ENCODE results near the gene SLC6A20.

SLC6A20 gene

DNA sequence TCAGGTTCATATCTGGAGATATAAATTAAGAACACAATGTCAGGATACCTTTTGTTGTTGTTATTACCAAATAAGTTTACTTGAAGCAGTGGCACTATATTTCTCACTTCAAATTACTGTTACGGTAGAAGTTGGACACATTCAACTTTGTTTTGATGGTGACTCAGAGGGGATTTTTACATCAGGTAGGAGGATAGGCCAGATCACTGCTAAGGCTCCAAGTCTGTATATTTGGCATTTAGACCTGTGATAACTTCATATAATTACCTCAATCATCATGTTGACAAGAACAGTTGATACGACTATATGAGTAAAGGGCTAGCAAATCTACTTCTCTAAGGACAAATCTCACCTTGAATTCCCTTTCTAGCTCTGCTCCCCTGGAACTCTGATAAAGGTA, 30.0 kb upstream of the SLC6A20 start:
- H3K27me3 ChIP-seq (ENCODE audit: control insufficient read depth in 1 of 2, insufficient read depth in 2 of 2, low read length in 2 of 2) = no peaks in the 10 kb centered on the region
- H3K9ac ChIP-seq (ENCODE audit: low read depth in 1 of 2, low read length in 2 of 2) = no peak overlapping the region
- H3K4me3 ChIP-seq (ENCODE audit: low read depth in 1 of 2, low read length in 2 of 2) = no peak overlapping the region
- peaks cover 15 to 49% of the 10 kb centered on the region in 2 donors for H3K36me3 ChIP-seq (ENCODE audit: control insufficient read depth in 1 of 2, insufficient read depth in 2 of 2, low read length in 2 of 2)
- H3K9me3 ChIP-seq (ENCODE audit: control insufficient read depth in 1 of 2, low read length in 2 of 2) = no peaks in the 10 kb centered on the region
- no peak overlapping the region for H3K27ac ChIP-seq (ENCODE audit: low read depth, low read length)
- peaks cover 0 to 4% of the 10 kb centered on the region in 2 donors for H3K4me1 ChIP-seq (ENCODE audit: control insufficient read depth in 1 of 2, insufficient read depth in 2 of 2, low read length in 2 of 2)

DNA sequence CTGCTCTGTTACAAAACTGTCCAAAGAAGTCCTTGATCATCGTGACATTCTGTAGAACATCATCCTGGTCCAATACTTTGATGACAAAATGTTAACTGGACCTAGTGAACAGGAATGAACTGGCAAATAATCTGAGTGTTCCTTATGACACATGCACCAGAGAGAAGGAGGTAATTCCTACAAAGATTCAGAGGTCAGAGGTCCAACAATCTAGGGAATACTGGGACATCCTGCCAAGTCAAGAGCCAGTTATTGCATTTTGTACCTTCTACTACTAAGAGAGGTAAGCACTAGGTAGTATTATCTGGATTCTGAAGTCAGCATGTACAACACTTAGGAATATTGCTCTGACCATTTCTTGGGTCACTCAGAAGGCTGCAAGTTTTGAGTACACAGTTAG, 24.8 kb upstream of the SLC6A20 start:
- H3K36me3 ChIP-seq (ENCODE audit: control insufficient read depth in 1 of 2, insufficient read depth in 2 of 2, low read length in 2 of 2) = peaks cover 5 to 12% of the 10 kb centered on the region in 2 donors
- no peaks in the 10 kb centered on the region for H3K27me3 ChIP-seq (ENCODE audit: control insufficient read depth in 1 of 2, insufficient read depth in 2 of 2, low read length in 2 of 2)
- no peak overlapping the region for H3K9ac ChIP-seq (ENCODE audit: low read depth in 1 of 2, low read length in 2 of 2)
- no peak overlapping the region for H3K4me3 ChIP-seq (ENCODE audit: low read depth in 1 of 2, low read length in 2 of 2)
- H3K9me3 ChIP-seq (ENCODE audit: control insufficient read depth in 1 of 2, low read length in 2 of 2) = no peaks in the 10 kb centered on the region
- no peak overlapping the region for H3K27ac ChIP-seq (ENCODE audit: low read depth, low read length)
- peaks cover 17 to 32% of the 10 kb centered on the region in 2 donors for H3K4me1 ChIP-seq (ENCODE audit: control insufficient read depth in 1 of 2, insufficient read depth in 2 of 2, low read length in 2 of 2)

DNA sequence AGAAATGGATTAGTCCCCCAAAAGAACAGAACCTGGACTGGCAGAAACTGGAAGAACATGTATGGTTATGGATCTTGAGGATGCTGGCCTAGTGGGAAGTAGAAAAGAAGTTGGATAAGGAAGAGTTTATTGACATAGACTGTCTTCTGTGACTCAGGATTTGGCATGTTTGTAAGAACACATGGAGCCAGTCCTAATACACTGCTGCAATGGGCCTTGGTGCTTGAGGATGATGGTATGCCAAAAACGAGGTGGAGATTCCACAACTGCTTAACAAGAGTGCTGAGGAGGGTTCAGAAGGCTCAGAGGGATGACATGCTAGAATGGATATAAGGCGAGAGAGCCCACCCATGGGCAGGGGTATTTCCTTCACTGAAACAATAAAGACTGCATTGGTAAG, 23.2 kb upstream of the SLC6A20 start:
- peaks cover 2 to 9% of the 10 kb centered on the region in 2 donors for H3K36me3 ChIP-seq (ENCODE audit: control insufficient read depth in 1 of 2, insufficient read depth in 2 of 2, low read length in 2 of 2)

DNA sequence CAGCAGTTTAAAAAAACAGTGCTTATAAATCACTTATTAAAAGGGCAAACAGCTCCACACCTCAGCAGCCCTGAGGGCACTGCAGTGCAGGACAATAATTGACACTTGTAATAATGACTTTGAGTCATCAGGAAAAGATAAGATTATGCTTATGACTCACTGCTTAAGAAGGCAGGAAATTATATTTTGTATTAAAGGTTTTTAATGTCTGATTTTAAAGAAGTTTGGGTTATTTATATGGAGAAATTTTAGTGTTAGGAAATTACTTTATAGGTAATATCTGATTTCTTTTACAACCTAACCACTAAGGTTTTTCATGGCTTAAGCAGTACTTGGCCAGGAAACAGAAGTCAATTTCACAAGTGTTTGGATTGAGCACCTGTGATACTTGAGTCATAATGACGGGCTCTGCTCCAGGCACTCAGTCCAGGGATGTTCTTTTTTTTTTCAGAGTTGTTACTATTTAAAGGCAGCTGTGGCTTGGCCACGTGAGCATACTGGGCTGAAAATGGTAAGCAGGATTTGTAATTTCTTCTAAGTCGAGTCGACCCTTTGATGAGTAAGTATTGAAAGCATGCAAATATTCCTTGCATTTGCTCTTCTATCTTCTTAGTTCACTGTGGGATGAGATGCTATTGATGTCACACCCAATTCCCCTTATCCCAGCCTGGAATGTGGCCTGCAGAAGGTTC, 21.6 kb upstream of the SLC6A20 start:
- Histone ChIP-seq H3K27ac (ENCODE audit: low read depth, low read length) (peak overlapping the region; percentile 41), H3K27me3 (ENCODE audit: control insufficient read depth in 1 of 2, insufficient read depth in 2 of 2, low read length in 2 of 2) (no peaks in the 10 kb centered on the region), H3K4me3 (ENCODE audit: low read depth in 1 of 2, low read length in 2 of 2) (peak overlapping the region; percentile 24 to 26), H3K4me1 (ENCODE audit: control insufficient read depth in 1 of 2, insufficient read depth in 2 of 2, low read length in 2 of 2) (peaks cover 20 to 36% of the 10 kb centered on the region in 2 donors), H3K36me3 (ENCODE audit: control insufficient read depth in 1 of 2, insufficient read depth in 2 of 2, low read length in 2 of 2) (peaks cover 0 to 6% of the 10 kb centered on the region in 2 donors), H3K9ac (ENCODE audit: low read depth in 1 of 2, low read length in 2 of 2) (peak overlapping the region in 1 of 2 donors; percentile 5), H3K9me3 (ENCODE audit: control insufficient read depth in 1 of 2, low read length in 2 of 2) (no peaks in the 10 kb centered on the region)

More for the DNA sequence above, 23.2 kb upstream of the SLC6A20 start:
- H3K27me3 ChIP-seq (ENCODE audit: control insufficient read depth in 1 of 2, insufficient read depth in 2 of 2, low read length in 2 of 2) = no peaks in the 10 kb centered on the region
- H3K4me1 ChIP-seq (ENCODE audit: control insufficient read depth in 1 of 2, insufficient read depth in 2 of 2, low read length in 2 of 2) = peaks cover 20 to 36% of the 10 kb centered on the region in 2 donors
- no peak overlapping the region for H3K27ac ChIP-seq (ENCODE audit: low read depth, low read length)
- H3K9me3 ChIP-seq (ENCODE audit: control insufficient read depth in 1 of 2, low read length in 2 of 2) = no peaks in the 10 kb centered on the region
- H3K4me3 ChIP-seq (ENCODE audit: low read depth in 1 of 2, low read length in 2 of 2) = no peak overlapping the region
- H3K9ac ChIP-seq (ENCODE audit: low read depth in 1 of 2, low read length in 2 of 2) = no peak overlapping the region

DNA sequence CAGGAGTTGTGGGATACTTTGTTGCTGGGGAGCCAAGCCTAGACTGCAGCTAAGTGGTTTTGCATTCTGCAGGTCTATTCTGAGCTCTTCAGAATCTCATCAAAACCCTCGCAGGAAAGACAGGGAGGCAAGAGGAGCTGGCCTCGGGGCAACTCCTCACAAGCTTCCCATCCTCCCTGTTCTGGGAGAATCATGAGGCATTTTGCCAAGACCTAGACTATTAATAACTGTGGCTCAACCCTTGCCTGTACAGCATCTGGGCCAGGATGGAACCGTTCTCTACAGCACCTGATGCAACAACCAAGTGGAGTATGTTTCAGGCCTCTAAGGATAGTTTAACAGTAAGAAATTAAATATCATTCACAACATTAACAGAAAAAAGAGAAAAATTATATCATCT, 20.2 kb upstream of the SLC6A20 start:
- Histone ChIP-seq H3K27ac (ENCODE audit: low read depth, low read length) (no peak overlapping the region), H3K9ac (ENCODE audit: low read depth in 1 of 2, low read length in 2 of 2) (no peak overlapping the region), H3K27me3 (ENCODE audit: control insufficient read depth in 1 of 2, insufficient read depth in 2 of 2, low read length in 2 of 2) (no peaks in the 10 kb centered on the region), H3K4me3 (ENCODE audit: low read depth in 1 of 2, low read length in 2 of 2) (no peak overlapping the region), H3K4me1 (ENCODE audit: control insufficient read depth in 1 of 2, insufficient read depth in 2 of 2, low read length in 2 of 2) (peaks cover 20 to 35% of the 10 kb centered on the region in 2 donors), H3K9me3 (ENCODE audit: control insufficient read depth in 1 of 2, low read length in 2 of 2) (no peaks in the 10 kb centered on the region), H3K36me3 (ENCODE audit: control insufficient read depth in 1 of 2, insufficient read depth in 2 of 2, low read length in 2 of 2) (no peaks in the 10 kb centered on the region)

DNA sequence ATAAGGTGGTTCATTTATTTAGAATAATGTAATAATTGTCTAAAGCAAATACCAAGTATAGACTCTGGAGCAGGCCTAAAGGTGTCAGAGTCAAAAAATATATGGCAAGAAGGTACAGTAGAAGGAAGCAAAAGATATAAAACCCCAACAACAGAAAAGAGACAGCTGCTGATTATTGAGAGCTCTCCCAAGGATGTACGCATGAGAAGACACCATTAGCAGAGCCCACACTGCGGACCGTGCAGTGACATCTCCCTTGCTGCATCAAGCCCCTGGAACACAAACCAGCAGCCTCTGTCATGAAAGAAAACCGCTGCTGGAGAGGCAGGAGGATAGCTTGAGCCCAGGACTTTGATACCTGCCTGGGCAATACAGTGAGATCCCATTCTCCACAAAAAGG, 18.0 kb upstream of the SLC6A20 start:
- Histone ChIP-seq H3K9ac (ENCODE audit: low read depth in 1 of 2, low read length in 2 of 2) (no peak overlapping the region), H3K36me3 (ENCODE audit: control insufficient read depth in 1 of 2, insufficient read depth in 2 of 2, low read length in 2 of 2) (no peaks in the 10 kb centered on the region), H3K27me3 (ENCODE audit: control insufficient read depth in 1 of 2, insufficient read depth in 2 of 2, low read length in 2 of 2) (no peaks in the 10 kb centered on the region), H3K4me3 (ENCODE audit: low read depth in 1 of 2, low read length in 2 of 2) (no peak overlapping the region), H3K27ac (ENCODE audit: low read depth, low read length) (no peak overlapping the region), H3K4me1 (ENCODE audit: control insufficient read depth in 1 of 2, insufficient read depth in 2 of 2, low read length in 2 of 2) (peaks cover 20 to 29% of the 10 kb centered on the region in 2 donors), H3K9me3 (ENCODE audit: control insufficient read depth in 1 of 2, low read length in 2 of 2) (no peaks in the 10 kb centered on the region)

DNA sequence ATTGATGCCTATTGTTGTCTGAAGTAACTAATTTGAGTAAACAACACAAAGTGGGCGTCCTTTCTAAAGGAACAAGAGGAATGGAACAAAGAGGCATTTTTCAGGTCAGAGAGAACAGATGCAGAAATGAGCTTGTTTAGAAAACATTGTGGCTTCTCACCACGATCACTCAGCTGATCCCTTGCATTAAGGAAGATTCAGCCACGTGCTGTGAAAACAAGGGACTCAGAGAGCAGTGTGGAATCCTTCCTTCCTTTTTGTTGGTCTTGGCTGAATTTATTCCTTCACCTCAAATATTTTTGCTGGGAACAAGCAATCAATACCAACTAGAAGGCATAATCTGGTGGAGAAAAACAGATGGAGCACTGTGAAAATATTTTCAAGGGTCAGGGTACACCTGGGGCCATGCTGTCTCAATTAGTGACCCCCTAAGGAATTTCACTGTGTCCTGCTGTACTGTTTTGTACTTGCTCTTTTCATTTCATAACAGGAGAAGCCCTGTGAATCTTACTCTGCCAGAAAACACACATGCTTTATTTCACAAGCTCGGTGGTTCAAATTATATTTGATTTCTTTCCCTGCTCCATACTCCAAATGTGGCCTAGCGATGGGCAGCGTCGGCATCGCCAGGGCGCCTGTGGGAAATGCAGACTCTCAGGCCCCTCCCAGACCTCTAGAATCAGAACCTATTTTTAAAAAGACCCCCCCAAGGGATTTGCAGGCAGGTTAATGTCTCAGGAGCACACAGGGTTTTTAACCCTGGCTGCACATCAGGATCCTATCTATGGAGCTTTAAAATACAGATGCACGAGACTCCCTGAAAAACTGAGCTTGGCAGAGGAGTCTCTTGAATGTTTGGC, 11.6 kb upstream of the SLC6A20 start:
- Histone ChIP-seq H3K36me3 (ENCODE audit: control insufficient read depth in 1 of 2, insufficient read depth in 2 of 2, low read length in 2 of 2) (no peaks in the 10 kb centered on the region), H3K27ac (ENCODE audit: low read depth, low read length) (no peak overlapping the region), H3K9me3 (ENCODE audit: control insufficient read depth in 1 of 2, low read length in 2 of 2) (no peaks in the 10 kb centered on the region)

DNA sequence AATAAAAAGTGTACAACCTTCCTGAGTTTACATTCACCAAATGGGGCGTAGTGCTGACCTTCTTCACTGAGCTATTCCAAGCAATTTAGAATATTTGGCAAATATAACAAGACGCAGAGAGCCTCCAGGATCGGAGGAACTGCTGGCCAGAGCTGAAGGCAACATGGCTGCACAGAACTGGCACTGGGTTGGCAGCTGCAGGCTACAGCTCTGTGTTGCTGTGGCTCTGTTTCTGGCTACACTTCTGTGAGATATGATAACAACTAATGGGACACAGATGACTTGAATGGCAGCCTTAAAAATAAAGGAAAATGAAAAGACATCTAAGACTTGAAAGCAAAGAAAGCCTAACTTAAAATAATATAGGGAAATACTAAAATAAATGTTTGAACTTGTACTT, 10.8 kb upstream of the SLC6A20 start:
- no peak overlapping the region for H3K4me3 ChIP-seq (ENCODE audit: low read depth in 1 of 2, low read length in 2 of 2)
- no peak overlapping the region for H3K9ac ChIP-seq (ENCODE audit: low read depth in 1 of 2, low read length in 2 of 2)
- no peak overlapping the region for H3K27ac ChIP-seq (ENCODE audit: low read depth, low read length)

More for the DNA sequence above, 11.6 kb upstream of the SLC6A20 start:
- Histone ChIP-seq H3K4me1 (ENCODE audit: control insufficient read depth in 1 of 2, insufficient read depth in 2 of 2, low read length in 2 of 2) (no peaks in the 10 kb centered on the region), H3K4me3 (ENCODE audit: low read depth in 1 of 2, low read length in 2 of 2) (no peak overlapping the region), H3K27me3 (ENCODE audit: control insufficient read depth in 1 of 2, insufficient read depth in 2 of 2, low read length in 2 of 2) (no peaks in the 10 kb centered on the region), H3K9ac (ENCODE audit: low read depth in 1 of 2, low read length in 2 of 2) (no peak overlapping the region)

DNA sequence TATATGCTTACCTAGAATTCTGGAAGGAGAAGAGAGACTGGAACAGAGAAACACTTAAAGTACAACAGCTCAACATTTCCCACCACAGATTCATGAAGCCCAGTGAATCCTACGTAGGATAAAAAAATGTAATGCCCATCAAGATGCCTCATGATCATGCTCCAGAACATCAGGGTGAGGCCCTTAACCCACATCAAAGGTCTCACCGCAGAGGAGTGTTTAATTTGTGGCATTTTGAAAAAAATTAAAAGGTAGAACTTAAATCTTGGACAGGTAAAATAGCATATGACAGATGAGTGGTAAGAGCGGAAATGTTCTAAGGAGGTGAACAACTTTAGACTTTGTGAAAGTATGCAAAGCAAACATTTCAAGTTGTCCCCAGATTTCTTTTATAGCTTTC, 9.7 kb upstream of the SLC6A20 start:
- no peaks in the 10 kb centered on the region for H3K27me3 ChIP-seq (ENCODE audit: control insufficient read depth in 1 of 2, insufficient read depth in 2 of 2, low read length in 2 of 2)
- no peaks in the 10 kb centered on the region for H3K9me3 ChIP-seq (ENCODE audit: control insufficient read depth in 1 of 2, low read length in 2 of 2)
- H3K4me1 ChIP-seq (ENCODE audit: control insufficient read depth in 1 of 2, insufficient read depth in 2 of 2, low read length in 2 of 2) = no peaks in the 10 kb centered on the region
- no peak overlapping the region for H3K4me3 ChIP-seq (ENCODE audit: low read depth in 1 of 2, low read length in 2 of 2)
- H3K9ac ChIP-seq (ENCODE audit: low read depth in 1 of 2, low read length in 2 of 2) = no peak overlapping the region
- no peak overlapping the region for H3K27ac ChIP-seq (ENCODE audit: low read depth, low read length)
- no peaks in the 10 kb centered on the region for H3K36me3 ChIP-seq (ENCODE audit: control insufficient read depth in 1 of 2, insufficient read depth in 2 of 2, low read length in 2 of 2)

More for the DNA sequence above, 10.8 kb upstream of the SLC6A20 start:
- H3K9me3 ChIP-seq (ENCODE audit: control insufficient read depth in 1 of 2, low read length in 2 of 2) = no peaks in the 10 kb centered on the region
- no peaks in the 10 kb centered on the region for H3K4me1 ChIP-seq (ENCODE audit: control insufficient read depth in 1 of 2, insufficient read depth in 2 of 2, low read length in 2 of 2)
- no peaks in the 10 kb centered on the region for H3K36me3 ChIP-seq (ENCODE audit: control insufficient read depth in 1 of 2, insufficient read depth in 2 of 2, low read length in 2 of 2)
- no peaks in the 10 kb centered on the region for H3K27me3 ChIP-seq (ENCODE audit: control insufficient read depth in 1 of 2, insufficient read depth in 2 of 2, low read length in 2 of 2)

DNA sequence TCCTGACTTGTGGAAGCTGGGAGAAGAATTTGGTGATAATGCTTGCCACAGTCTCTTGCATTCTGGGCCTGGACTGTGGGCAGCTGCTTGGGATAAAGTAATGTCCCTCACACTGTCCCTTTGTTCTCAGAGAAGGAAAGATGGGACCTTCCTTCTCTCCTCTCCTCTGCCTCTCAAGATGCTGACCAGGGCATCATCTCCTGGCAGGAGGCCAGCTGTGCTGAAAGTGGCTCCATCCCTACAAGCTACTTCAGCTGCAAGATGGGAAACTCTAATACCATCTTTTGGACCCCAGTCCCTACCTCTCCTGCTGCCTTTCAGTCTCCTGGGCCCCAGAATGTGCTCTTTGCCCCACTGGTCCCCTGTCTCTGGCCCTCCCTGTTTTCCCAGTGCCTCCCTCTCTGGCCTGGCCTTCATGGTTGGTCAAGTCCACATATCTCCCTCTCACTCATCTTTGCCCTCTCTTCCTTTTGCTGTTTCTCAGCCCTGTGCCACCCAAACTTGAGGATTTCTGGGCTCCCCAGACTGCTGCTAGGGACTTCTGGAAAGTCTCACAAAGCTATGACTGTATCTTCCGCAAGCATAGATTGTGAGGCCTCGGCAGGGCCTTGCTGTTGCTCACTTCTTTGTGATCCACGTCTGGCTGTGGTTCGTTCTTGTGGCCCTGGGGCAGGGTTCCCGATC, 7.1 kb upstream of the SLC6A20 start:
- H3K4me1 ChIP-seq (ENCODE audit: control insufficient read depth in 1 of 2, insufficient read depth in 2 of 2, low read length in 2 of 2) = peaks cover 6% of the 10 kb centered on the region in 2 donors
- H3K9me3 ChIP-seq (ENCODE audit: control insufficient read depth in 1 of 2, low read length in 2 of 2) = no peaks in the 10 kb centered on the region
- H3K27me3 ChIP-seq (ENCODE audit: control insufficient read depth in 1 of 2, insufficient read depth in 2 of 2, low read length in 2 of 2) = no peaks in the 10 kb centered on the region
- no peak overlapping the region for H3K27ac ChIP-seq (ENCODE audit: low read depth, low read length)
- H3K36me3 ChIP-seq (ENCODE audit: control insufficient read depth in 1 of 2, insufficient read depth in 2 of 2, low read length in 2 of 2) = no peaks in the 10 kb centered on the region
- H3K4me3 ChIP-seq (ENCODE audit: low read depth in 1 of 2, low read length in 2 of 2) = no peak overlapping the region
- no peak overlapping the region for H3K9ac ChIP-seq (ENCODE audit: low read depth in 1 of 2, low read length in 2 of 2)
